Activated CD4-positive, alpha-beta T cell treated with anti-CD3 and anti-CD28 coated beads, Interleukin-2, amount 50 U/mL, for 4 hours (primary cell): ENCODE measurements around the gene SNX3.

Experiments used
- DNase-seq, 2 experiments: peaks; one replicate each; pipeline ENCODE4 v3.0.0-alpha.2; 2020

SNX3 gene

DNA sequence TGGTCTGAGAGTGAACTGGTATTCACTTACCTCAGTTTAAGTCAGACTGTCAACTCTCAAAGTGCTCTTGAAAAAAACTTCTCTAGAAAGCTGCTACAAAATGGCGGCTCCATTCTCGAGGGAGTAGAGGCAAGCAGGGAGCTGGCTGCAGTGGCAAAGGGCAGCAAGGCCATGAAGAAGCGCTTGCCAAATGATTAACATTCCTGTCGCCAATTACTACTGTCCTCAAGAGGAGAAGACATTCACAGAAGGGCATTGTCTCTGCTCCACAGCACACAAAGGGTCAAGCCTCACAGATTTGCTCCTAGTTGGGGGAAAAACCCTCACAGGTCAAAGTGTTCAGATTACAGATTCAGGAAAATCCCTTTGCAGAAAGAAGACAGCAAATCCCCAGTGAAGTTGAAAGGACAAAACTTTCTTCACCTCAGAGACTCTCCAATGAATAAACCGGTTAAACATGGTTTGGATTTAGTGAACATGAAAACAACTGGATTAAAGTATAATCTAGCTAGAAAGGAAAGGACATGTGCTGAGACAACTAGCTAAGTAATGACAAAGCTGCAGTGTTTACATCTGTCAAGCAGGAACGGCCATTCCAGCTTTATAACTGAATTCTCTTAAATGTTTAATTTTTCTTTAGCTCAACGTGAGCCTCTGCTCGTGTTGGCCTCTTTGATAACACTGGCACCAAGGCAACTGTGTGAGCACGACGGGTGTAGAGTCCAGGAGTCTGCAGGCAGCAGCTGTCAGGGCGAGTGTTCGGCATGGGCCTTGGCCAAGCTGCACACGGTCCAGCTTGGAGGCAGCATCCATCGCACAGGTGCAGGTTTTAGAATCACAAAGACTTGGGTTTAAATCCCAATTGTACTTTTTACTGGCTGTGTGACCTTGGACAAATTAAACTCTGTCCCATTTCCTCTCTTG, 57.4 kb downstream of the SNX3 start:
- DNase-seq: no peak

DNA sequence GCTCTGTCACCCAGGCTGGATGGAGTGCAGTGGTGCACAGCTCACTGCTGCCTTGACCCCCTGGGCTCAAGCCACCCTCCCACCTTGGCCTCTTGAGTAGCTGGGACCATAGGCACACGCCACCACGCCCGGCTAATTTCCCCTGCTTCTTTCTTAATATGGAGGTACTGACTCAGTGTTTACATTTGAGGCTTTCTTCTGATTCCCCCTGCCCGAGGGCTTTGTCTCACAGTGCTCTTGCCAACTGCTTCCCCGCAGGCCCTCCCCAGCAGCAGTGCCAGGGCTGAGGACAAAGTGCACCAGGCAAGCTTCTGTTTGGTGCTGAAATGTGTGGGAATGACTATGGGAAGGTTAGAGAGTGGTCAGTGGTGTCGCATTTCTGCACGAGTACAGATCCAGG, 60.2 kb downstream of the SNX3 start:
- no peak for DNase-seq

DNA sequence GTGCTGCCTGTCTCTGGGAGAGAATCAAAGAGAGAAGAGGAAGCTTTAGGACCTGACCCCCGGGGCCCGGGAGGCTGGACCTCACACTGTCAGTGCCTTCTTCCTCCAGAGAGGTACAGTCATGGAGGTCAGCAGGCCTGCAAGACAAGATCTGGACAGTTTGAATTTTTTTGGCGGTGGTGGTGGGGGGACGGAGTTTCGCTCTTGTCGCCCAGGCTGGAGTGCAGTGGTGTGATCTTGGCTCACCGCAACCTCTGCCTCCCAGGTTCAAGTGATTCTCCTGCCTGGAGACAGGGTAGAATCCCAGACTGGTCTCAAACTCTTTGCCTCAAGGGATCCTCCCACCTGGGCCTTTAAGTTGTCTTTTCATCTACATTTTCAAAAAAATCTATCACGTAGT, 60.7 kb downstream of the SNX3 start:
- no peak for DNase-seq

DNA sequence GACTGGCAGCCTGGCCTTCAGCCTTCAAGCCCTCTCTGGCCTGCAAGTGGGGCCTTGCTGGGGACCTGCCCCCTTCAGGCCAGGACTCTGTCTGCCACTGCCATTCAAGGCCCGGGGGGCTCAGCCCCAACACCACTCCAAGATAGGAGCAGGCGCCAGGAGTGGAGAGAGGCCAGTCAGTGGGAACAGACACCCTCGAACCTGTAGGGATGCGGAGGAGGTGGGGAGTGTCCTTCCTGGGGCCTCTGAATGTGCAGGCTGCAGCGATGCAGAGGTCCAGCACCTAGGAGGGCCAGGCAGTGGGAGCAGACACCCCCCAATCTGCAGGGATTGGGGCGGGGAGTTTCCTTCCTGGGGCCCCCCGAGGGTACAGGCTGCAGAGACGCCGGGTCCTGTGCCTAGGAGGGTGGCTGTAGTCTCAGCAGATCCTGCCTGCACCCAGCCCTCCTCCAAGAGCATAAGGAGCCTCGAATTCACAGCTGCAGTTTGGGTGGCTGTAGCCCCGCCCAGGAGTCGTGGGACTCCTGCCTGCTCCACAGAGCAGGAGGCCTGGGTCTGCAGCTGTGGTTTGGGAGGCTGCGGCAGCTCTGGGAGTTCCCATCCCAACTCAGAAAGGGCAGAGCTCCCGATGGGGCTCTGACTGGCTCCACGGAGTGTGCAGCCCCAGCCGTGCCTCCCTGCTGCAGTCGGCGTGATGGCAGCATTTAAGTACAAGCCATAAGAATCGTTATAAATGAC, 61.9 kb downstream of the SNX3 start:
- no peak for DNase-seq

DNA sequence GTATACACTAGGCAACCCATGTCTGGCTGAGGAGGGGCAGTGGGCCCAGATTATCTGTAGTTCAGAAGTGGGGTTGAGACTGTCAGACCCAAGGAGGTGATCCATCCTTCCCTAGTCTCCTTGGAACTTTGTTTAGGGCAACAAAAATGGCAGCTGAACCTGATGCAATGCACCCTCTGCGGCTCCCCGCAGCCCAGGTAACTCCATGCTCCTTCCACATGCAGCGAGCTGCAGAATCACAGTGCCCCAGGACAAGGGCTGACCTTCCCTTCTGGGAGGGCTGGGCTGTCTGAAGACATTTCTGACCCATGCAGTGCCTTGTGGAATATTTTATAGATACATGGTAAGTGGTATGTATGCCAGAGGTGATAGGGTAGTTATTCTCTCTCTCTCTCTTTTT, 65.6 kb downstream of the SNX3 start:
- DNase-seq: no peak

DNA sequence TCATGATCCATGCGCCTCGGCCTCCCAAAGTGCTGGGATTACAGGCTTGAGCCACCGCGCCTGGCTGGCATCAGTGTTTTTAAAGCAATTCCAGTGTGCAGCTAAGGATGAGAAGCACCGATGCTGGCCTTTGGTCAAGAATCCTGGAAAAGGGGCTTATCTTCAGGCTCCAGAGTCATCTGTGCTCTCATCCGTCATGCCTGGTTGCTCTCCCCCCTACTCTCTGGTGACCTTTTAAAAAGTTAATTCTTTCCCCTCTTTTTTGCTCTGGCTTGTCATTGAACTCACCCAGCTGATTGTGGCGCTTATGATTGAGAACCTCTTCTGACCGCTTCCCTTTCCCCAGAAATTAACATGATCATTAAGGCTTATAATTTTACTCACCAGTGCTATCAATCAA, 66.3 kb downstream of the SNX3 start:
- DNase-seq: no peak

DNA sequence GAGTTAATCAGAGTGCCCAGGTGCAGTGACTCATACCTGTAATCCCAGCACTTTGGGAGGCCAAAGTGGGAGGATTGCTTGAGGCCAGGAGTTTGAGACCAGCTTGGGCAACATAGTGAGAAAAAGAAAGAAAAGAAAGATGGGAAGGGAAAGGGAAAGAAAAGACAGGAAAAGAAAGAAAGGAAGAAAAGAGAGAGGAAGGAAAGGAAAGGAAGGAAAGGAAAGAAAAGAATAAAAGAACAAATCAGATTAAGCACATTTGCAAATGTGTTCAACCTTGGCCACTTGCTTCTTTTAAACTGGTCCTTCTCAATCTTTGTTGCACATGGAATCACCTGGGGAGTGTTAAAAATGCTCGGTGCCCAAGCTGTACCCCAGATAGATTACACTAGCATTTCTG, 67.0 kb downstream of the SNX3 start:
- DNase-seq: no peak

DNA sequence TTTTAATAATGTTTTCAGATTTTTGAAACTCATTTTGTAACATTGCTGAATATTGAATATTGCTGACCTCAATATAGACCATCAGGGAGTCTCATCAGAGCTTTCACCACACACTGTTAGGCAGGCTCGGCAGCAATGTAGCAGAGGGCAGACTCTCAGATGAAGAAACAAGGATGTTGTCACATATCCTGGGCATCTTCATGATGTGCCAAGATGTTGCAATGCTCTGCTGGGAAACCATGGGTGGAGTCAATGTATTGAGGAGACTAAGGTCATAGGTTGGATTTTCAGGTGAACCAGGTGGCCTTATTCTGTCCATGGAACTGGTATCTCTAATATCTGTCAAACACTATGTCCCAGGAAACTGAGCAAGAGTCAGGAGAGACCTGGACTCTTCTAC, 67.7 kb downstream of the SNX3 start:
- no peak for DNase-seq

DNA sequence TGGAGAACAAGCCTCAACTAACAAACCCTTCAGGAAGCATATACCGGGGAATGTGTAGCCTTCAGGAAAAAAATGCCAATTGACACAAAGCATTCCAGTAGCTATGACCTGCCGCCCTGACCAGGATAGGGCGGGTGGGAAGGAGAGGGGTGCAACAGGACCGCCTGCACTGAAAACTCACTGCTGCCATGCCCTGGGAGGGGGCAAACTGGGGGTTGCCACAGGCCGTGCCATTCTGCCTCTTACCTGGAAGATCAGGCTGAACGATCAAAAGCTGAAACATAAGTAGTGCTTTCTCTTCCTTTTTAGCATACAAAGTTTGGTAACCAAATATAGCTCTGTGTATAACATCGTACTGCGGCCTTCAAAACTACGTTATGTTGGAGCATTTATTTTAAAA, 73.3 kb downstream of the SNX3 start:
- DNase-seq: no peak

DNA sequence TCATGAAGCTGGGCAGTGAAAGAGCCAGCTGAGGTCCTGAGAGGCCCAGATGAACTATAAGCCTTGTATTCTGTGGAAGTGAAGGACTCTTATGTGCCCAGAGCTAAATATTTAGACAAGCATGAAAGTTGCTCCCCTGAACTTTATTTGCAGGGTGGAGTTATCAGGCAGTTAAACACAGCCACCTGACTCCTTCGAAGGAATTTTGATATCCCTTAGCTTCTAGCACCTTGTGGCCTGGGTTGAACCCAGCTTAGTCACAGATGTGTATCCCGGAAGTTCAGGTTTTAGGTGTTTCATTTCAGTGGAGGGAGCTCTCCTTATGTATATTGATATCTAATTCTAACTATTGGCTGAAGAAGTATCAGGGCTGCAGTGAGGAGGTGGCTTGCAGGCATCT, 74.6 kb downstream of the SNX3 start:
- no peak for DNase-seq

DNA sequence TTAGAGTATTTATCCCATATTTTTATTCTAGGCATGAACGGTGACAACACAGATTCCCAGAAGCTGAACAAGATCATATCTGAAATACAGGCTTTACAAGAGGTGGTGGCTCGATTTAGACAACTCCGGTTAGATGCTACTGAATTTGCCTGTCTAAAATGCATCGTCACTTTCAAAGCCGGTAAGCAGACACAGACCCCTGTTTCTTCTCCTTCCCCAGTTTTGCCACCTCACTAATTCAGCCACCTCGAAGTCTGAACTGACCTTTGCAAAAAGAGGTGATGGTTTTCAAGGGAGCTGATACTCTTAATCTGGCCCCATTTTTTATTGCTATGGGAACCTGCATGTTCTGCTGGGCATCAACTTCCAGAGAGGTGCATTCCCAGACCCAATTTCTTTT, 80.1 kb downstream of the SNX3 start:
- no peak for DNase-seq

DNA sequence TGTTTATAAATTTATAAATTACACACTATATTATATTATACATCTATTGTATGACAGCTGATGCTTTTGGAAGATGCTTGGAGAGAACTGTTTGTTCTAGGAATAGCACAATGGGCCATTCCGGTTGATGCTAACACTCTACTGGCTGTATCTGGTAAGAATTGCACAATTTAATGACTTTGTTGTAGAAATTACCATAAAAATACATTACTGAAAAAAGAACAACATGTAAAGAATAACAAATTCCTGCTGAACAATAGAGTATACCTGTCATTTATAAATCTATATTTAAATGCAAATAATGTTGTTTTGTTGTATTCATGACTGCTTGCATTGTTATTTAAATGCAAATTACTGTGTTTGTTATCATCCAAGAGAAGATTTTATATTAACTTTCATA, 80.6 kb downstream of the SNX3 start:
- no peak for DNase-seq

DNA sequence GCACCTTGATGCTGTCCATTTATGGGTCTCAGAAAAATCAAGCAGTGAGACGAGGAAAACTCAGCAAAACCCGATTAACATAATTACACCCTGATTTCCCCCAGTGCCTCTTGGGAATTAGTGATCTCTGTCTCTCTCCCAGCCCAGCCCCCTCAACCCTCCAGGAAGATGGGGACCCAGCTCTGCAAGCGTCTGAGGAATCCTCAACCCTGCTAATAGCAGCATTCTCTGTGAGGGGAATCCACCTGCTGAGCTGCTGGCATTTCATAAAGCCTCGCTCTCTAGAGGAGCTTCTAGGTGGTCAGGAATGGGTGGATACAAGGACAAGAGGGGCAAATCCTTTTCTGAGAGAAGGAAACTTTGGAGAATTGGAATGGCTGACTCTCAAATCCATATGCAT, 81.1 kb downstream of the SNX3 start:
- no peak for DNase-seq

DNA sequence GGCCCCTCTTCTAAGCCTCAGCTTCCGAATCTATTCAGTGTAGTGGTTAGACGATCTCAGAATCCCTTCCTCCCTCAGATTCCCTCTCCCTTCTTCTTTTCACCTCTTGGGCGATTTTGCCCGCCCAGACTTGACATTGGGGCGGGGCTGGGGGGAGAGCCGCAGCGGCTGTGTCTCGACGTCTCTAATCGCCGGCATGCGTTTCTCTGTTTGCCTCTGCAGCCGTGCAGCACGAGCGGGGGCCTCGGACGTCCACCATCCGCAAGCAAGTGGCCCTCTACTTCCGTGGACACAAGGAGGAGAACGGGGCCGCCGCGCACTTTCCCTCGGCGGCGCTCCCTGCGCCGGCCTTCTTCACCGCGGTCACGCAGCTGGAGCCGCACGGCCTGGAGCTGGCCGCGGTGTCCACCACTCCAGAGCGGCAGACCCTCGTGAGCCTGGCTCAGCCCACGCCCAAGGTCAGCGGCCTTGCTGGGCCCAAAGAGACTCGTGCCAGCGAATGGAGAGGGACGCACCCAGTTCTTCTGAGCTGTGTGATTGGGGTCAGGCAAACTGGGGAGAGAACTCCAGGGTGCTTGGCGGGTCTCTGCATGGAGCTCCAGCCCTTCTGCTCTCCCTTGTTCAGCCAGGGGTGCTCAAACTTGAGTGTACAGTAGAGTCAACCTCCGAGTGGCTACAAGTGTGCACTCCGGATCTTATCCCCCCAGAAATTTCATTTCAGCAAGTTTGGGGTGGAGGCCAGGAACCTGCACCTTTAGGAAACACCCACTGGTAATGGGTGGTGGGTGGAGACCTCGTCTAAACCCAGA, 84.4 kb downstream of the SNX3 start:
- DNase-seq: no peak

DNA sequence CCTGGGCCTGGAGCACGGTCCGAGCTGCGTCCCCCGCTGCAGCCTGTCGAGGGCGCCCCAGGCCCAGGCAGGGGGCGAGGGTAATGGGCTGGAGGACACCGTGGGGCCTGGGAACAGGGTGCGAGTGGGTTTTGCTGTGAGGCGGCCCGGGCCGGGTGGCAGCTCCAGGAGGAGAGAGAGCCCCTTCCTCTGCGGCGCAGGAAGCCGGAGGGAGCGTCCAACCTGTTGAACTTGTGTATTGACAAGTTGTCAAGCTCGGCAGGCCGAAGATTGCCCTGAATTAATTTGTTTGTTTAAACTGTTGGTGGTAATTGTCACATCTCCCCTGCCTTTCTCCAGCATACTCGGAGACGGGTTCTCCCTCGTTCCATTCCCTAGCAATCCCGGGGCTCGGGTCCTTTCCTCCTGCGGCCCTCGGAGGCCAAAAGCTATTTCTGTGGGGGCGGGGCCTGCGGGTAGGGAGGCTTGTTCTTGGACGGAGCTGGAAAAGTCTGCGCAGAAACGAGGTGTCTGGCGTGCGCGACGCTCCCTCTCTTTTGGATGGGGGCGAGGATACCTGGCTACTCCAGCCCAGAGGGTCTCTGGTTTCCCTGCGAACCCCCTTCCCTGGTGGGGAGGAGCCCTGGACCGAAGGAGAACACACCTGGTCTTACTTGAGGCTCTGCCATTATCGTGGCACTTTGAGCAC, 85.1 kb downstream of the SNX3 start:
- no peak for DNase-seq

DNA sequence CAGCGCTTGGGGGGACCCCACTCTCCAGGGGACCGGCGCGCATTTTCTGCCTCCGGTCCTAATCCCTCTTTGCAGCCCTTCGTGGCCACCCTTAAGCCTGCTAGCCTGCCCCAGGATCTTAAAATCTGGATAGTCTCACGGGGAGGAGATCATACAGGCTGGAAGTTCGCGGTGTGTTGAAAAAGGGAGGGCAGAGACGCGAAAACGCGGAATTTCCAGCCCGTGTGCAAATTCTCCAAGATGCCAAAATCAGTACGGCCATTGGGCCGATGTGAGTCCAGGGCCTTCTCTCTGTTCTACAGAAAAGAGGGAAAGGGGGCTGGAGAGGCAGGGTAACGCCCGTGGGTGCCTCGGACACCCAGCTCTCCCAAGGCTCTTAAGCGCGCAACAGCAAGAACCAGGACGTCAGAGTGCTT, 85.7 kb downstream of the SNX3 start:
- DNase-seq: no peak

DNA sequence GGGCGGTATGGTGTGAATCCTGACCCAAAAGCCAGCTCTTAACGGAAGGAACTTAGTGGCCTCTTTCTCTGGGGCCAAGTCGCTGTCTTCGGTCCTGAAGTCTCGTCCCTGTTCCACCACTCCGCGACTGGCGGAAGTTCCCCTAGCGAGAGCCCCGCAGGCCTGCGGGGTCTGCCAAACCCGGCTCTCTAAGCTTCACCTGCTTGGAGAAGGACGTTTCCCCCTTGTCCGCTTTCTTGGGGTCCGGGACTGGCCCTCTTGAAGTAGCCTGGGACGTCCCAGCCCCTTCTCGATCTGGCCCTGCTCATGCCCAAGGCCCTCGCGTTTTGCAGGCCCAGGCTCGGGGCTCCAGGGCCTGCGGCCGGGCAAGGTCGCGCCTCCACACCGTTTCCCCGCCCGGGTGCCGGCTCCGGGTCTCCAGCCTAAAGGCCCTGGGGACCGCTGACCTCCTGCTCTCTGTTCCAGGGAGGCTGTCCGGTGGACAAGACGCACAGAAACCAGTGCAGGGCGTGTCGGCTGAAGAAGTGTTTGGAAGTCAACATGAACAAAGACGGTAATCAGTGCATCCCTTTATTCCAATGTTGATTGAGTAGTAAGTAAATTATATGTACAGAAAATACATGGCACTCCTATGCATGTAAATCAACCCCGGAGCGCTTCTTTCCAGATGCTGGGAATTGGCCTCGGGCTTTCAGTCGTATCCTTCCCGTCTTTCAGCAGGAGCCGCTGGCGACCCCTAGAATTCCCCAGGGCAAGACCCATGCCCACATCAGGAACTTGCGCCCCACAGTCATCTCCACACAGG, 86.3 kb downstream of the SNX3 start:
- no peak for DNase-seq

DNA sequence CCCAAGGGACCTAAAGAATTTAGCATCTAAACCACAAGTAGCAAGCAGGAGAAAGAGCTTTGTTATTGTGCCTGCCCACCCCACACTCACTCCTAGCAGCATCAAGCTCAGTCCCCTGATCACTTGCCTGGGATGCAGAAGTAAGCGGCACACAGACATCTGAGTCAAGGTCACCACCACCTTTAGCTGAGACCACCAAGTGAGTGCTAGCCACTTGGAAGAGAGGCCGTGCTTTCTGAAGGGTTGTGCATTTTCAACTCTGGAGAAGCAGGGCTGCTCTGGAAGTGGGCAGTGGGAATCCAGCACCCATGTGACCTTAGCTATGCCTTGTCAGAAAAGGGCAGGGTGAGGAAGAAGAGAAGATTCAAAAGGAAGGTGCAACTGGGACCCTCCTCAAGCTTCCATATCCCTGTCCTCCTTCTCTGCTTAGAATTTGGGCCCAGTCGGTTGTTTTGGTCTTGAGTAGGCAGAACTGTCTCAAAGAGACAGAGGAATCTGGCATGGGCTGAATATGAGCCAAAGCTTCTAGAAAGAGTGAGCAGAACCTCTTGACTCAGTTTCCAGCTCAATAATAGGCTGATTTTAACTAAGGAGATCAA, 88.8 kb downstream of the SNX3 start:
- no peak for DNase-seq

DNA sequence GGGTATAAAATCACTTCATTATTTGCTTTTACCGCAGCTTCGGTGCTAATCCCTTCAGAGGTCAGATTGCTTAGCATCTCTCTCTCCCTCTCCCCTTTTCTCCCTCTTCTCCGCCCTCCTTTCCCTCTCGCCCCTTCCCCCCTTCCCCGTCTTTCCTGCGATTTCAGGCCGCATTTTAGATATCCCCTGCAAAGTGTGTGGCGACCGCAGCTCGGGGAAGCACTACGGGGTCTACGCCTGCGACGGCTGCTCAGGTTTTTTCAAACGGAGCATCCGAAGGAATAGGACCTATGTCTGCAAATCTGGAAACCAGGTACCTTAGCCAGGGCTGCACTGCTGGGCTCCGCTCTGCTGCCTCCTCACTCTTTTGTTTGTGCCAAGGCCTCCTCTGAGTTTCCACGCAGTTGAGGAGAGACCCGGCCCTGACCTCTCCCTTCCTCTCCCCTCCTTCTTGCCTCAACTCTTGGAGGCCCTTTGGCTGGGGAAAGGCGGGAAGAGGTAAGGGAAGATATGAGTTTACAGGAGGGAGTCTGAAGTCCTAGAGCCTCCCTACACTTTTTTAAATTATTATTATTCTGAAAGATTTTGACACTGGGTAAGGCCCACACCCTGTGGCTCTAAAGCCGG, 89.4 kb downstream of the SNX3 start:
- no peak for DNase-seq

DNA sequence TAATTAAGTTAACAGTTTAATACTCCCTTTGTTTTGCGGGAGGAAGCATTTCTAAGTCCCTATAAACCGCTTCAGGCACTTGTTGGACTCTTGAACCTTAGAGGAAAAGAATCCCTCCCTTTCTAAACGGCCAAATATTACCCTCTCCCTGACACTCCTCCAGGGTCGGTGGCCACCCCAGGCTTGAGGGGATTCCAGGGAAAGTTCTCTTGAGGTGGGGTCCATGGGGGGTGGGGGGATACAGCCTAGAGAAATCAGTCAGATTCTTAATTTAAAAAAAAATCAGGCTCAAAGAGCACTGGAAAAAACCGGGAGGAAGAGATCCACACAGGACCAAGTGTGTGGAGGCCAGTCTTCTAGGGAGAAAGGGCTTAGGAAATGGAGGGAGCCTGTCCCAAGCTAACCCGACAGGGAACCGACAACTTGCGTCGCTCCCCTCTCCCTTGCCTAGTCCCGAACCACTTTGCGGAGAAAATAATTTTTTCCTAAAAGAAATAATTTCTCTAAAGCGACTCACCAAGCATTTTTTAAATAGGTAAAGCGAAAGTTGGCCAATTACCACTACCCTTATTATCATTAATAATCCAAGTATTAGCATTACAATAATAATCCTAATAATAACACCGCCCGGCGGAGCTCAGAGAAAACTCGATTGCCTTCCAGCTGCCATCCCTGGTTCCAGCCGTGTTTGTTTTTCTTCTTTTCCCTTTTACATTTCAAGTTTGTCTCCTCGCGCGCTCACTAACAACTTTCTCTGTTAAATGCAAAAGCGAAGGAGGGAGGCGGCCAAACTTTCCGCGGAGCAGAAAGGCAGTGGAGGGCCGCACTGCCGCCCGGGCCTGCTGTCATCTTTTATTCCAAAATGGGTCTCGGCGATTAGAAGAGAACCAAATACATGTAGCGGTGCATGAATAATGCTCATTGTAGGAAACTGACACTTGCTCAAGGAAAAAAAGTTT, 90.2 kb downstream of the SNX3 start:
- DNase-seq: no peak
